Measurements from ENCODE around the gene ROR1.

DNA sequence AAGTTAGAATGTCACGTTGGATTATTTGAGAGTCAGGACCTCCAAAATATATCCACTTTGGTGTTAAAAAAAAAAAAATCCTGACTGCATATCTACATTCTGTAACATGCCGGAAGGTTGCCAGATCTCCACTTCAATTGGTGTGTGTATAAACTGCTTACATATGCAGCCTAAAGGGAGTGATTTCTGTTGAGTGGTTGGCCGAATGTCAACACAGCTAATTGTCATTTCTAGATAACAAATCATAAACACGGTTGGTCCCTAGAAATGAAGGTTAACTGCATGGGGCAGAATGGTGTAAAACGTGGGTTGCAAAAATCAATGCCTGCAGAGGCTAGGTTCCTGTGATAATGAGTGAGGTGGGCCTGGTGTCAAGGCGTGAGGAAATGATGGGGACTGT, 15.0 kb upstream of the ROR1 start:
- TF ChIP-seq, protein P1, sequence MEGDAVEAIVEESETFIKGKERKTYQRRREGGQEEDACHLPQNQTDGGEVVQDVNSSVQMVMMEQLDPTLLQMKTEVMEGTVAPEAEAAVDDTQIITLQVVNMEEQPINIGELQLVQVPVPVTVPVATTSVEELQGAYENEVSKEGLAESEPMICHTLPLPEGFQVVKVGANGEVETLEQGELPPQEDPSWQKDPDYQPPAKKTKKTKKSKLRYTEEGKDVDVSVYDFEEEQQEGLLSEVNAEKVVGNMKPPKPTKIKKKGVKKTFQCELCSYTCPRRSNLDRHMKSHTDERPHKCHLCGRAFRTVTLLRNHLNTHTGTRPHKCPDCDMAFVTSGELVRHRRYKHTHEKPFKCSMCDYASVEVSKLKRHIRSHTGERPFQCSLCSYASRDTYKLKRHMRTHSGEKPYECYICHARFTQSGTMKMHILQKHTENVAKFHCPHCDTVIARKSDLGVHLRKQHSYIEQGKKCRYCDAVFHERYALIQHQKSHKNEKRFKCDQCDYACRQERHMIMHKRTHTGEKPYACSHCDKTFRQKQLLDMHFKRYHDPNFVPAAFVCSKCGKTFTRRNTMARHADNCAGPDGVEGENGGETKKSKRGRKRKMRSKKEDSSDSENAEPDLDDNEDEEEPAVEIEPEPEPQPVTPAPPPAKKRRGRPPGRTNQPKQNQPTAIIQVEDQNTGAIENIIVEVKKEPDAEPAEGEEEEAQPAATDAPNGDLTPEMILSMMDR (IDR thresholded peaks at IDR 0.05) = no peak
- TF ChIP-seq POLR2A (IDR thresholded peaks at IDR 0.05) = no peak
